GM18861 (cell line): ENCODE results near the gene CYBA.

Experiments used
- ATAC-seq: cut with Tn5 transposase; IDR thresholded peaks from one replicate; pipeline ENCODE4 v1.9.1; 2021; ENCODE audit not compliant: unreplicated experiment

CYBA gene

DNA sequence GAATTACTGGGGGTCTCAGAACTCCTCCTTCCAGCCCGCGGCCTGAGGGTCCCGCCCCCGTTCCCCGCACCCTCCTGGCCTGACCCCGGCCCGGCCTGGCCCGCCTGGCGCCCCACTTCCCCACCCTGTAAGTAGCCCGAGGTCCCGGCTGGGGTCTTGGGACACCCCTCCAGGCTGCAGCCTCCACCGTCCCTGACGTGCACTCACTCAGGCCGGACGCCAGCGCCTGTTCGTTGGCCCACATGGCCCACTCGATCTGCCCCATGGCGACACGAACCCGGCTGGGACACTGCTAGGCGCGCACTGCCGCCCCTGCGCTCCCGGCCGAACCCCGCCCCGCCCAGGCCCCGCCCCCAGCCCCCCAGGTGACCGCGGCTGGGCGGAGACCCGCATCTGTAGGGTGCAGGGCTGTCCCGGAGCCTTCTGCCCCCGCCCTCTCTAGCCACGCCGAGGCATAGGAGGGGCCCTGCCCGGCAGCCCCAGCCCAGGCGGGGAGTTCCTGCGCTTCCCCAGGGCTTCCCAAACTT lies at the start of gene CYBA:
CYBA (minus strand) TSS at position 305 of the 527 bp plus-strand sequence; CDS start at position 265, 40 bp downstream.
- peak; percentile 44 for ATAC-seq

DNA sequence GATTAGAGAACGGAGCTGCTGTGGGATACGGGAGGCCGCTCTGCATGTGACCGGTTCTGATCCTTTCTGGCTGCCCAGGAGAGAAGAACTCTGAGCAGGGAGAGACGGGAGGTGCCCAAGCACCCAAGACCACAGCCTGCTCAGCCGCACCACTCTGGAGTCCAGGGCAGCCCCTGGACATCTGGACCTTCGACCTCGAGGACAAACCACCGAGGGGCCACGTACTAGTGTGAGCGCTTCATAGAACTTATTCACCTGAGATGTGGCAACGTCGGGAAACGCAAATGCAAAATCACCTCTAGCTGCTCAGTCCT lies 49.4 kb upstream of the CYBA start:
- no peak for ATAC-seq

GRCh38 chr16:88699180-88699579 lies 48.3 kb upstream of the CYBA start:
- ATAC-seq, result no peak

- no peak for ATAC-seq
Measured at GRCh38 chr16:88698646-88699045, 47.8 kb upstream of the CYBA start.

DNA sequence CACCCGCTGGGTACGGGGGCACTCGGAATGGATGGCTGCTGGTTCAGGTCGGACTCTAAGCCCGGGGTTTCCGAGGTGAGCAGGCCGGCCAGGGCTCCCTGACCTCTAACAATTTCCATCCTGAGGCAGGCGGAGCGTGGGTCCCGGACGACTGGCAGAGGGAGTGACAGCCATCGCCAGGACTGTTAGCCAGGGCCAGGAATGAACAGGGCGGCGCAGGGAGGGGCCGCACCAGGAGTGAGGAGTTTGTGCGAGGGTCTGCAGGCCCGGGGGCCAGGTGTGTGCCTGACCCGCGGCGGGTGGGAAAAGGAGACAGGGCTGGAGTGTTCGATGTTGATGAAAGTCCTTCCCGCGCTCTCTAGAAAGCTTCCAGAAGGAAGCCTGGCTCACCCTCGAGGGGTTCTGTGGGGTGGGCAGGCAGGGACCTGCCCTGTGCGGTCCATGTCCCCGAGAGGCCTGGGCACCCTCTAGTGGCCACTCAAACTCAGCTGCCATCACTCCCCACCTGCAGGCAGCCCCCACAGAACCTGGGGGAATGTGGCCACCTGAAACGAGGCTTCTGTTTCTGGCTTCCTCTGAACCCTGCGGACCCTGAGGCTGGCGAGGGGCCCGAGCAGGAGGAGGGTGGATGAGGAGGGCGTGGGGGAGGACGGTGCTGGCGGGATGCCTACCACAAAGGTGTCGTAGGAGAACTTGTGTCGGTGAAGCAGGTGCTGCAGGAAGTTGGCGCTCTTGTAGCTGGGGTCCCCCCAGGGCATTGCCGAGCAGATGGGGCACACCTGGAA lies 47.2 kb upstream of the CYBA start:
- no peak for ATAC-seq

DNA sequence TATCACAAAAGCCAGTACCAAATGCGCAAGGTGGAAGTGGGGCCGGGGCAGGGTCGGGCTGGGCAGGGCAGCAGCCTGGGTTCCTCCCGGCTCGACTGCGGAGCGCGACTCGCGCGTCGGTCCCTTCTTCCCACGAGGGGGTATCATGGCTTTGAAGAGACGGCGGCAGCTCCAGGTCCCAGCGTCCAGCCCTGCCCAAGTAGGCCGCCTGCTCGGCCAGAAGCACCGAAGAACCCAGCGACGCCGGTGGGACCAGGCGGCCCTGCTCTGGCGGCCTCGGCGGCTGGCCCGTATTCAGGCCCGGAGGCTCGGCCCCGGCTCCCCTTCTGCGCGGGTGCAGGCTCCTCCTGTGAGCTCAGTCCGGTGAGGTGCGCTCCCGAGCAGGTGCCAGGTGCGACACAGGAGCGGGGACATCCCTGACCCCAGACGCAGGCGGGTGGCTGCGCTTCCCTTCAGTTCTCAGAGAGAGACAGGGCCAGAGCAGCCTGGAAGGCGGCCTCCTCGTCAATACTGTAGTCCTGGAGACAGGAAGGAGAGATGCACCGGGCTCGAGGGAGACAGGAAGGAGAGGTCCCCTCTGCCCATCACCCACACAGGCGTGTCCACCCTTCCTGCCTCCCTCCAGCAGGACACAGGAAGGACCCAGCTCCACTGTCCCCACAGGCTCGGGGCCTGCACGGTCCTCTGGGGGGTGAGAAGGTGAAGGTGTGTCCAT lies 46.4 kb upstream of the CYBA start:
- ATAC-seq, result no peak

- no peak for ATAC-seq
Measured at GRCh38 chr16:88696441-88696840, 45.6 kb upstream of the CYBA start.

DNA sequence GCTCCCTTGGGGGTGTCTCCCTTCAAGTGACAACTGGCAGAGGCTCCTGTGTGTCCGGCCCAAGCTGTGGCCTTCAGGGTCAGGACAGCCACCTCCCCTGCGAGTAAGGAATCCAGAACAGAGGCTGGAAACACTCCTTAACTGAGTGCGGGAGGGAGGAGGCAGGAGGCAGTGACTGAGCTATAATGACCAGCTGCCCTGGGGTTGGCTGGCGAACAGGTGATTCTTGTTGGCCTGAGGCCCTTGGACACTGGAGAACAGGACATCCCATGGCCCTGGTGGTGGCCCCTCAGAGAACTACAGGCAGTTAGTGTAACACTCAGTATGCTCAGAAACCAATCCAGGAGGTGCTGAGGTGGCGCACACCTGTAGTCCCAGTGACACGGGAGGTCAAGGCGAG lies 44.9 kb upstream of the CYBA start:
- ATAC-seq, result no peak

DNA sequence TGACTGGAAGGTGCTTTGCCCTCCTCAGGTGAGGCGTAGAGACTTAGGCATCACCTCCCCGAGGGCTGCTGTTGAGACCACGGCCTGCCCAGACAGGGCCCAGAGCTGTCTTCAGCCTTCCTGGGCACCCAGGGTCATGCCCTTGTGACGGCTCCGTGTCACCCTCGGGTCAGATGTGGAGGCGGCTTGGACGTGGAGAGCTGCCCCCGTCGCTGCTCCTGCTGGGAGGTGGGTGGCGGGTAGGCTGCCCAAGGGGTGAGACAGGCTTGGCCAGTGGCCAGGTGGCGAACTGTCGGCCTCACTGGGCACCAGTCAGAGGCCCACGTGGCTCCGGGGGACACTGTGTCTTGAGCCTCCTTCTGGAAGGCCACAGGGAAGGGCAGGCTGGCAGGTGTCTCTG lies 44.4 kb upstream of the CYBA start:
- no peak for ATAC-seq

- no peak for ATAC-seq
Measured at GRCh38 chr16:88694221-88695087, 43.6 kb upstream of the CYBA start.

DNA sequence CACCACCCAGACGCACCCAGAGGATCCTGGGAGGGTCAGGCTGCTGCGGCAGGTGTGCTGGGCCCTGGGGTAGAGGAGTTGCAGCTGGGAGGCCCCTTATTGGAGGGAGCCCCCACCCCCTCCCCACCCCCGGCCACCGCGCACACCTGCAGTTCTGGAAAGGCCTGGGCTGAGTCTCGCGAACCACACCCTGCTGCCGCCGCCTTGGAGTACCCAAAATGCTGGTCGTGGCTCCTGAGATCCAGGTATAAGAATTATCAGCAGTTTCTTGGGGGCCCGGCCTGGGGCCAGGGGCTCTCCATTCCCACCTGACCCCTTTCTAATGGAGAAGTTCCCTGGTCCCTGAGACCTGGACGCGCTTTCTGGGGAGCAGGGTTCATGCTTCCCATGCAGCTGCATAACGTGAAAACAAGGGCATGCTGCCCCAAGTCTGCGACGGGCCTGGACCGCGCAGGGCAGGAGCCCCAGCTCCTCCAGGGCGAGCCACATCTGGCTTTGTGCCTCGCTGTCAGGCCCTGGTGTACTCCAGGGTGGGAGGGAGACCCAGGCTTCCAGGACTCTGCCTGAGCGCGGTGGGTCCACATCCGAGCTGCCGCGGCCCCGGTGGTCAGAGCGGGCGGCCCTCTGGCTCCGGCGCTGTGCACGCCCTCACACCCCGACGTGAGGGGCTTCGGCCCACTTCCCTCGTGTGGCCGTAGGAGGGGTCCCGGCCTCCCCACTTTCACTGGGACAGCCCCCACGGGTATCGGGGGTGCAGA lies 42.7 kb upstream of the CYBA start:
- ATAC-seq, result no peak

GRCh38 chr16:88692861-88693260 lies 42.0 kb upstream of the CYBA start:
- no peak for ATAC-seq

DNA sequence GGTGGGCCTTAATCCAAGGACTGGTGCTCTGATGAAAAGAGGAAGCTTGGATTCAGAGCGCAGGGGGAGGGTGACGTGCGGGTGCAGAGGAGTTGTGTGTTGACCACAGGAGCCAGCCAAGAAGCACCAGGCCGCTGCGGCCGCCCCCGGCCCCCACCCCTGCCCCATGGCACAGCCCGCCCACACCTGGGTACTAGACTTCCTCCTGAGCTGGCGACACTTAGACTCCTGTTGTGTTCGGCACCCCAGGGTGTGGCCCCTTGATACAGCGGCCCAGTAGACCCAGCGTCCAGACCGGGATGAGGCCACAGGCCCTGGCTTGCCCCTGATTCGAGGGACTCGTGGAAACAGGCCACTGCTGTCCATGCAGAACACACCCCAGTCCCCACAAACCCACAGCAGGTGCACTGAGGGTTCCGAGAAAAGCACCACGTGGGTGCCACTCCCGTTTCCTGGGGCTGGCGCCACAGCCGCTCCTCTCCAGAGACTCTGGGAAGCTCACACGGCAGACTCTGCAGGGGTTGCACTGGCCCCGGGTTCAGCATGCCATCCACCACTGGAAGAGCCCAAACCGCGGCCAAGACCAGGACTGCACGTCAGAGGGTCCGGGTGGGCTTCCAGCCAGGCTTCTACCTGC lies 41.2 kb upstream of the CYBA start:
- no peak for ATAC-seq

GRCh38 chr16:88691129-88691813 lies 40.4 kb upstream of the CYBA start:
- ATAC-seq, result no peak

DNA sequence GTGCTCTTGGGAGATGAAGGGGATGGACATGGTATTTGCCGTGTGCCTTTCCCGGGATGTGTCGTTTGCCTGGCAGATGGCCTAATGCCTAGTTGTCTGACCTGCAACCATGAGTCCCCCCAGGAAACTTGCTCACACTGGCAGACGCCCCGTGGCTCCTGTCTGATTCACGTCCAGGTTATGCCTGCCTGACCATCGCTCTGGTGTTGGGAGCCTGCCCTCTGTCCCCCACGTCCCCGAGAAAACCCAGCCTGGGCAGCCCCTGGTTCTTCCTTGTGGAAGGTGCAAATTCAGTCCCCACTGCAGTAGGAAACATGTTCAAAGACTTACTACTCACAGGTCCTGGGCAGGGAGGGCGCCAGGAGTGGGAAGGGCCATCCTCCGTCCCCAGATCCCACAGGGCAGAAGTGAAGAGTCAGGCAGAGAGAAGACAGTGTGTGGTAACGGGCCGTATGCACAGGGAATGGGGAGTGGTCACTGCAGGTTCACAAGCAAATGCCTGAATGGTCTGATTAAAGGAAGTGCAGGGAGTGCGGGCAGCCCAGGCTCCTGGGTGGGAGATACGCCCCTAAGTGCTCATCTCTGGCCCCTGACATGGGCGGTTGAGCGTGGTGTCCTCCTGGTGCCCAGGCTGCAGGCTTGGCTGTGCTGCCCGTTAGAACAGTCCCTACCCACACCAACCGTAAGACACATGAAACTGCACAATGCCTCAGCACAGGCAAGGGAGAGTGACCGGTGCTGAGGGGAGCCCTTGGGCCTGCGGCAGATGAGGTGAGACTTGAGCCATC lies 39.7 kb upstream of the CYBA start:
- no peak for ATAC-seq

DNA sequence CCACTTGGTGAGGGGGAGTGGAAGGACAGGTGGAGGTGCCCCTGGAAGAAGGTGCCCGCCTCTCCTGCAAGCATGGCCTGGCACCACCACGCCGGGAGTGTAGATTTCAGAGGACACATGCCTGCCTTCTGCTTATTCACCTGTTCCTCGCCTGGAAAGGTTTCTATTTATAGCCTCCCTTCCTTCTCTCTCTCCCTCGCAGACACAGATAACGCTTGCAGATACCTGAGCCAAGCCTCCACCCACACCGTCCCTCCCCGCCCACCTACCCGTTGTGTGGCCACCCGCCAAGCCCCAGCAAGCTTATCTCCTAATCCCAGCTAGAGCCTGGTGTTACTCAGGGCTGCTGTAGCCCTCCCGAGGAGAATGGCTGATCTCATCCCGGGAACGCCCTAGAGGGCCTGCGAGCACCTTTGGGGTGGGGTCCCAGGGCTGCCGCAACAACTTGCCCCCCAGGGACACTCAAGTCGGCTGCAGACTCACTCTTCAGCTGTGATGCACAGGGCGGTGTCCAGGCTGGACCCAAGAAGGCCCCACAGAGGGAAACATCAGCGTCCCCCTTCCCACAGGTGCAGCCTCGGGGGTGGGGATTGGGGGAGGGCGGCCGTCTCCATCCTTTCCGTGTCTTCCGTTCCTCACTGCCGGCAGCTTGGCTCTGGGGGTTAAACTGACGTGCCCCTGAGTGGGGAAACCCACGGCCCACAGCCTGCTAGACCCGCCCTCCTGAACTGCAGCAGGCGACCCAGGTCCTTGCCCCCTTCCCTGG lies 37.3 kb upstream of the CYBA start:
- ATAC-seq, result no peak

DNA sequence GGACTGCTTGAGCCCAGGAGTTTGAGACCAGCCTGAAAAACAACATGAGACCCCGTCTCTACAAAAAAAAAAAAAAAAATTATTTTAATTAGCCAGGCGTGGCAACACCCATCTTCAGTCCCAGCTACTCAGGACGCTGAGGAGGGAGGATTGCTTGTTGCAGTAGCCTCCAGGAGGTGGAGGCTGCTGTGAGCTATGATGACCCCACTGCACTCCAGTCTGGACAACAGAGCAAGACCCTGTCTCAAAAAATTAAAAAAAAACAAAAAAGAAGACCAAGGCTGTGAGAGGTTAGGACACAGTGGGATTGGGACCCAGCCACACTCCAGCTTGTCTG lies 36.8 kb upstream of the CYBA start:
- no peak for ATAC-seq

- ATAC-seq, result no peak
Measured at GRCh38 chr16:88687254-88687576, 36.4 kb upstream of the CYBA start.
